GM12872 (cell line): ENCODE results near the gene FOXA2.
A peak's percentile ranks its signal among the peaks of the same experiment; 100 is the strongest.

Source experiments
- CTCF ChIP-seq: IDR thresholded peaks from 3 replicates; pipeline ENCODE4 v1.5.1; 2011; ENCODE audit warnings: low read depth, mild to moderate bottlenecking, low read length, moderate library complexity; ENCODE audit not compliant: insufficient read depth

Gene FOXA2

GRCh38 chr20:22601361-22602141 is 17.2 kb upstream of the FOXA2 start:
- no peak for TF ChIP-seq CTCF

GRCh38 chr20:22597303-22597702 is 12.9 kb upstream of the FOXA2 start:
- no peak for TF ChIP-seq CTCF

GRCh38 chr20:22590662-22591061 is 6.3 kb upstream of the FOXA2 start:
- TF ChIP-seq CTCF = no peak

DNA sequence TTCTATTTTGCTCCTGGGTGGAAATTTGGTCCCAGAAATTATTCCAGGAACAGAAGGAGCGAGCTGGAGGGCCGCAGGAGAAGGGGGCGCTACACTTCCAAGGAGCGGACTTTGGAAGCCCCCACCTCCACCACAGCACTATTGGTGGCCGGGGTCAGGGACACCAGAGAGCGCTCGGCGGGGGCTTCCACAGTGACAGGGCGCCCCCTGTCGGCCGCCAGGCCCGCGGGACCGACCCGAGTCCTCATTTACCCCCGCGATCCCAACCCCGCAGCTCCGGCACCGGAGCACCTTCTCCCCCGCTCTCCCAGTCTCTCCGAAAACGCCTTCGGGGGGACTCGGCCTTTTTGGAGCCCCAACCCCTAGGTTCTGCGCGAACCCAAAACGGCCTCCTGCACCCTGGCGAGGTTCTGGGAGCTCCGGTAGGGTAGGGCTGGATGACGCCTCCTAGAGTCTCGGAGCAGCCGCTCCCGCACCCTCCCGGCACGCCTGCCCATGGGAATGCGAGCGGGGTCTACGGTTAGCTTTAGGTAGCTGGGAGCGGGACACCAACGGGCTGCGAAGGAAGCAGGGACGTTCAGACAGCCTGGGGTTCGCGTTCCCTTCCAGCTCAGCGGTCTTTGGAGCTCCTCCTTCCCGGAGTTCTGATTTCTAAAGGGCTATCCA is 2.4 kb upstream of the FOXA2 start:
- peak; percentile 64 for TF ChIP-seq CTCF

DNA sequence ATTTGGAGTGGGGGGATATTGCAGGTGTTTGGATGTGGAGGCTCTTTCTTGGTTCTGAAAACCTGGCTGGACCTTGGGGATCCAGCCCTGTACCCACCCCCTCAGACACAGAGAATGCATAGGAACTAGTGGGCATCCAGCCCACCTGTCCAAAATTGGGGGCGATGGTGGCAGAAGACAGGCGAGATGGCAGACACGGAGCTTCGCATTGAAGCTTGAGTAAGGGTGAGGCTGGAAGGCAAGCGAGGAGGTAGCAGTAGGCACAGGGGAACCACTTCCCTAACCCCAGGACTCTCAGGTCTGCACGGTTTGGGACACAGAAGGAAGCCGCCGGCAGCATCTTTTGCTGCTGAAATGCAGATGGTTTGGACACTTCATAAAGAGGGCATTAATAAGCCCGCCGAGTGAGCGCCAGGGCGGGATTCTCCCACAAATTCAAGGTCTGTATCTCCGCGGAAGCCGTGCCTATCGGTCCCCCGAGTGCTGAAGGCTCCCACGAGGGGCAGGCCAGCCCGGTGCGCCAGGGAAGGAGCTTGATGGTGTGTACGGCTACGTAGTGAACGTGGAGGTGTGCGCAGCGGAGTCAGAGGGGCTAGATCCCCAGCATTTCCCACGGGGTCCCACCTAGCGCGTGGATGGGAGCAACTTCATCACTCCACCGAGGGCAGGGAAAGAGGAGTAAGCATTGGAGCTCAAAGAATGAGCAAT is 1.6 kb upstream of the FOXA2 start:
- no peak for TF ChIP-seq CTCF

DNA sequence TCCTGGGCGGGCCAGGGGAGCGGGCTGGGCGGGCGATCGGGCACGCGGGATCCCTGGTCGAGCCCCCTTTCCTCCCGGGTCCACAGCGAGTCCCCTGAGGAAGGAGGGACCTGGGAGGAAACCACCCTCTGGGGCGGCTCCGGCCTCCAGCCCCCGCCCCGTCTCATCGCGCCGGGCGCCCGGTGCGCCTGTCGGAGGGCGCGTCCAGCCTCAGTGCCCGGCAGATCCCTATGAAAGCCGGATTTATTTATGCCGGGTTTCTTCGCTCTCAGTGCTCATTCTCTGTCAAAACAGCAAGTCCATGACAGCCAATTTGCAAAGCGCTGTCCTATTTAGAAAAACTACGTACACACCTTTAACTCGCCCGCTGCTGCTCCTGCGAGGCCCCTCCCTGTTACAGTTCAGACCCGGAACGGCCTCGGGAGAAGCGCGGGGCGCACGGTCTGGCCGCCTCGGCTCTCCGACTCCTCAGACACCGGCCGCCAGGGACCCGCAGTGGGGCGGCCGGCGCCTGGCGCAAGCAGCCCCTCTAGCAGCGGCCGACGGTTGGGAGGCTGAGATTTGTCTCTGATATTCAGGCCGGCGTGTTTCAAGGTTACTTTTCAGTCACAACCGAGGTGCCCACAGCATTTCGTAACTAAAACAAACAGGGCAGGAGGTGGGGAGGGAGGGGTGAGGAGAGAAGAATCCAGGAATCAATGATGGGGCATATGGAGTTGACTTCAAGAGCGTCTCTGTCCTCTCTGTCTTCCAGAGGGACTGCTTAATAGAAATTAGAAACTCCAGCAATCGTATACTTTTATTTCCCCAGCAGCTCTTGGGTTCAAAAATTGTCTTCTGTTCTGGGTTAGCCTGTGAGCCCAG is 782 bp upstream of the FOXA2 start:
- no peak for TF ChIP-seq CTCF
